HG03439 (cell line): Measurements from ENCODE around the gene METTL16.

Experiments used
- ATAC-seq: cut with Tn5 transposase; IDR thresholded peaks from one replicate; pipeline ENCODE4 v1.9.1; 2021; ENCODE audit warnings: mild to moderate bottlenecking, moderate library complexity; ENCODE audit not compliant: unreplicated experiment

The METTL16 gene

GRCh38 chr17:2385240-2386210 is 126.2 kb downstream of the METTL16 start:
- ATAC-seq, result no peak

GRCh38 chr17:2384439-2385127 is 127.1 kb downstream of the METTL16 start:
- no peak for ATAC-seq

- ATAC-seq, result no peak
Observed at GRCh38 chr17:2383628-2384167, 128.0 kb downstream of the METTL16 start.

- ATAC-seq, result no peak
Observed at GRCh38 chr17:2380950-2381649, 130.6 kb downstream of the METTL16 start.

- ATAC-seq, result no peak
Observed at GRCh38 chr17:2380226-2380922, 131.3 kb downstream of the METTL16 start.

- no peak for ATAC-seq
Observed at GRCh38 chr17:2379489-2380225, 132.0 kb downstream of the METTL16 start.

GRCh38 chr17:2378905-2379304 is 132.8 kb downstream of the METTL16 start:
- ATAC-seq, result no peak

GRCh38 chr17:2377659-2378058 is 134.0 kb downstream of the METTL16 start:
- ATAC-seq, result no peak

- ATAC-seq, result no peak
Observed at GRCh38 chr17:2376107-2376506, 135.6 kb downstream of the METTL16 start.

- no peak for ATAC-seq
Observed at GRCh38 chr17:2375406-2375805, 136.3 kb downstream of the METTL16 start.

GRCh38 chr17:2374549-2375285 is 137.0 kb downstream of the METTL16 start:
- ATAC-seq, result no peak

- no peak for ATAC-seq
Observed at GRCh38 chr17:2373179-2373578, 138.5 kb downstream of the METTL16 start.

GRCh38 chr17:2372681-2373080 is 139.0 kb downstream of the METTL16 start:
- ATAC-seq, result no peak

GRCh38 chr17:2372180-2372579 is 139.5 kb downstream of the METTL16 start:
- no peak for ATAC-seq

GRCh38 chr17:2371183-2372130 is 140.2 kb downstream of the METTL16 start:
- ATAC-seq, result no peak

GRCh38 chr17:2370211-2370589 is 141.5 kb downstream of the METTL16 start:
- ATAC-seq, result no peak

- no peak for ATAC-seq
Observed at GRCh38 chr17:2369551-2370210, 142.0 kb downstream of the METTL16 start.

GRCh38 chr17:2369039-2369438 is 142.6 kb downstream of the METTL16 start:
- no peak for ATAC-seq
